A673 (cell line): Measurements from ENCODE around the gene MPV17.

Experiments used
- EZH2 ChIP-seq: fragments of 200-600 bp; sonication (generic); IDR thresholded peaks from 2 replicates; pipeline ENCODE4 v1.6.1; 2017; ENCODE audit warnings: borderline replicate concordance, low read depth, mild to moderate bottlenecking, mixed read lengths, antibody characterized with exemption, low read length; ENCODE audit not compliant: poor library complexity, severe bottlenecking
- TF ChIP-seq, protein P1 (sequence below): fragments of 300-800, 200-600 bp; sonication (generic); conservative IDR thresholded peaks from 2 replicates; pipeline ENCODE4 v1.5.1; 2017; ENCODE audit warnings: low read depth, mild to moderate bottlenecking, antibody characterized with exemption, low read length, moderate library complexity, mixed read lengths

DNA sequence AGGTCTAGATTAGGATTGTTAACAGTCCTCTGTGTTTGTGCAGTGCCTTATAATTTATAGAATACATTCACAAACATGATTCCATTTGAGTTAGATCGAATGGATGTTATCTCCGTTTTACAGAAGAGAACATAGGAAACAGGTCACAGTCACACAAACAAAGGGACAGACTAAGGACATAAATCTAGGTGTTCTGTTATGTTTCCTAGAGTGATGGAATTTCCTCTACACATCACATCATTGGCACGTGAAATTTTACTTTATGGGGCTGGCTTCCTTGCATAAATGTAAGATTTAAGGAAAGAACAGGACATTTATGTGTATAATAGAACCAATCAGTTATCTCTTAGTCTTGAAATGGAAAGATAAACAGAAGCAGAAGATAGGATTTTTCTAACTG, 34.3 kb downstream of the MPV17 start:
- TF ChIP-seq, protein P1, sequence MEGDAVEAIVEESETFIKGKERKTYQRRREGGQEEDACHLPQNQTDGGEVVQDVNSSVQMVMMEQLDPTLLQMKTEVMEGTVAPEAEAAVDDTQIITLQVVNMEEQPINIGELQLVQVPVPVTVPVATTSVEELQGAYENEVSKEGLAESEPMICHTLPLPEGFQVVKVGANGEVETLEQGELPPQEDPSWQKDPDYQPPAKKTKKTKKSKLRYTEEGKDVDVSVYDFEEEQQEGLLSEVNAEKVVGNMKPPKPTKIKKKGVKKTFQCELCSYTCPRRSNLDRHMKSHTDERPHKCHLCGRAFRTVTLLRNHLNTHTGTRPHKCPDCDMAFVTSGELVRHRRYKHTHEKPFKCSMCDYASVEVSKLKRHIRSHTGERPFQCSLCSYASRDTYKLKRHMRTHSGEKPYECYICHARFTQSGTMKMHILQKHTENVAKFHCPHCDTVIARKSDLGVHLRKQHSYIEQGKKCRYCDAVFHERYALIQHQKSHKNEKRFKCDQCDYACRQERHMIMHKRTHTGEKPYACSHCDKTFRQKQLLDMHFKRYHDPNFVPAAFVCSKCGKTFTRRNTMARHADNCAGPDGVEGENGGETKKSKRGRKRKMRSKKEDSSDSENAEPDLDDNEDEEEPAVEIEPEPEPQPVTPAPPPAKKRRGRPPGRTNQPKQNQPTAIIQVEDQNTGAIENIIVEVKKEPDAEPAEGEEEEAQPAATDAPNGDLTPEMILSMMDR = no peak
- no peak for TF ChIP-seq EZH2
